ENCODE data around the gene NID2. TPM values are rescaled to one million over a fixed set of nuclear protein-coding genes. Genes with fewer than 3 reads are reported as not detected.

Gene NID2
- total RNA-seq, 1 donor from 2014 or later: 35.2 TPM

DNA sequence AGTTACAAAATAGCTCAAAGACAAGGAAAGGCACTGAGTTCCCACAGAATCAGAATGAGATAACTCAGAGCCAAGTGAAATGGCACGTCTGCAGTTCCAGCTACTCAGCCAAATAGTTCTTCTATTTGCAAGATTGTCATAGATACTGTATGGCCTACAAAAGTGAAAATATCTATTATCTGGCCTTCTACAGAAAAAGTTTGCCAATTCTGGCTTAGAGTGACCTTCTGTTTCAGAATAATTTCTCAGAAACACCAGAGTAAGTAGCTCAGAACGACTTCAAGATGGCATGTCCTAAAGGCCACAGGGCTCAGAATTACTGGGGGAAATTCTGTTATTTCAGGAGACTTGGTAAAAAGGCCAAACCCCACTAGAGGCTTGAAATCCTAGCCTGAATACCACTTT lies 90.2 kb downstream of the NID2 start:
- Histone ChIP-seq H3K4me3 (no peak overlapping the region), H3K4me1 (peaks cover 7% of the 10 kb centered on the region), H3K27ac (replicated peaks) (peak overlapping the region; percentile 66), H3K27me3 (ENCODE audit: low read depth) (no peaks in the 10 kb centered on the region), H3K36me3 (no peaks in the 10 kb centered on the region), H3K9me3 (replicated peaks) (no peaks in the 10 kb centered on the region)
- DNase-seq: no peak
- intact Hi-C loops (cut with micrococcal nuclease): loop anchor here (10.0 kb wide), 1 partner anchor 194 kb away; no protein-coding TSS in a partner anchor
- no peak for TF ChIP-seq CTCF (IDR thresholded peaks at IDR 0.05; ENCODE audit: borderline replicate concordance)

DNA sequence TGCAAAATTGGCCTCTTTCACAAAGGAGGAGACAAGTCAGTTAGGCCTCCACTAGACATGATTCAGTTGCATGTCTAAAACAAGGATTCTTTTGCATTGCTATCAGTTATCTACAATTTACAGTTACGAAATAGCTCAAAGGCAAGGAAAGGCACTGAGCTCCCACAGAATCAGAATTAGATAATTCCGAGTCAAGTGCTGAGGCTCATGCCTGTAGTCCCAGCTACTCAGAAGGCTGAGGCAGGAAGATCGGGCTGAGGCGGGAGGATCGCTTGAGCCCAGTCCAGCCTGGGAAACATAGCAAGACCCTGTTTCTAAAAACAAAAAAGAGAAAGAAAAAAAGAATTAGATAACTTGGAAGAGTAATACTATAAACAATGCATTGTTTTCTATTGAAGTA lies 91.8 kb downstream of the NID2 start:
- peaks cover 7% of the 10 kb centered on the region for H3K4me1 ChIP-seq
- H3K36me3 ChIP-seq: no peaks in the 10 kb centered on the region
- no peaks in the 10 kb centered on the region for H3K27me3 ChIP-seq (ENCODE audit: low read depth)
- no peak for DNase-seq
- peak overlapping the region; percentile 66 for H3K27ac ChIP-seq (replicated peaks)
- no peaks in the 10 kb centered on the region for H3K9me3 ChIP-seq (replicated peaks)
- no peak for TF ChIP-seq CTCF (IDR thresholded peaks at IDR 0.05; ENCODE audit: borderline replicate concordance)
- intact Hi-C loops (cut with micrococcal nuclease): loop anchor here (10.0 kb wide), 1 partner anchor 192 kb away; no protein-coding TSS in a partner anchor
- no peak overlapping the region for H3K4me3 ChIP-seq

DNA sequence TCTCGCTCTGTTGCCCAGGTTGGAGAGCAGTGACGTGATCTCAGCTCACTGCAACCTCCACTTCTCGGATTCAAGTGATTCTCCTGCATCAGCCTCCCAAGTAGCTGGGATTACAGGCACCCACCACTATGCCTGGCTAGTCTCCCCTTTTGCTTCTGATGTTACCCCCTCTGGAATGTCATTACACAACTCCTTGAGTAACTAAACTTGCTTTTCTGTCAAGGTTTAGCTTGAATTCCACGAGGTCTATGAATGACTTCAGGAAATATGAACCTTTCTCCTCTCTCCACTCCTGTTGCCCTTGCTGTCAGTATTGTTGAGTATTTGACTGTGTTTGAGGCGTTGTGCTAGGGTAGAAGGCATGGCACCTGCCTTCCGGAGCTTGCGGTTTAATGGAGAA lies 96.3 kb downstream of the NID2 start:
- H3K27me3 ChIP-seq (ENCODE audit: low read depth): no peaks in the 10 kb centered on the region
- DNase-seq: no peak
- no peaks in the 10 kb centered on the region for H3K36me3 ChIP-seq
- no peak overlapping the region for H3K4me3 ChIP-seq
- H3K9me3 ChIP-seq (replicated peaks): no peaks in the 10 kb centered on the region
- TF ChIP-seq CTCF (IDR thresholded peaks at IDR 0.05; ENCODE audit: borderline replicate concordance): no peak
- H3K27ac ChIP-seq (replicated peaks): no peak overlapping the region
- intact Hi-C loops (cut with micrococcal nuclease): loop anchor here (10.0 kb wide), 1 partner anchor 188 kb away; no protein-coding TSS in a partner anchor
- no peaks in the 10 kb centered on the region for H3K4me1 ChIP-seq

- Histone ChIP-seq H3K27me3 (ENCODE audit: low read depth) (no peaks in the 10 kb centered on the region), H3K36me3 (no peaks in the 10 kb centered on the region), H3K27ac (replicated peaks) (no peak overlapping the region), H3K4me1 (no peaks in the 10 kb centered on the region), H3K4me3 (no peak overlapping the region), H3K9me3 (replicated peaks) (no peaks in the 10 kb centered on the region)
- no peak for TF ChIP-seq CTCF (IDR thresholded peaks at IDR 0.05; ENCODE audit: borderline replicate concordance)
- no peak for DNase-seq
- intact Hi-C loops (cut with micrococcal nuclease): loop anchor here (10.0 kb wide), 1 partner anchor 185 kb away; no protein-coding TSS in a partner anchor
Observed at GRCh38 chr14:51969852-51970540, 98.9 kb downstream of the NID2 start.

- H3K27ac ChIP-seq (replicated peaks): no peak overlapping the region
- intact Hi-C loops (cut with micrococcal nuclease): no loop called here
- H3K9me3 ChIP-seq (replicated peaks): no peaks in the 10 kb centered on the region
- no peaks in the 10 kb centered on the region for H3K27me3 ChIP-seq (ENCODE audit: low read depth)
- H3K4me1 ChIP-seq: peaks cover 14% of the 10 kb centered on the region
- TF ChIP-seq CTCF (IDR thresholded peaks at IDR 0.05; ENCODE audit: borderline replicate concordance): no peak
- H3K4me3 ChIP-seq: no peak overlapping the region
- no peak for DNase-seq
- H3K36me3 ChIP-seq: no peaks in the 10 kb centered on the region
Observed at GRCh38 chr14:51967521-51967920, 101.3 kb downstream of the NID2 start.
